ENCODE measurements around the gene CRAMP1. TPM values are rescaled to one million over a fixed set of nuclear protein-coding genes. Genes with fewer than 3 reads are reported as not detected.

CRAMP1 gene
- total and polyA plus RNA-seq, 2 donors (not counting 3 experiments of a cell fraction or from before 2014, with no cell fraction given) = 21.5 to 30.8 TPM

DNA sequence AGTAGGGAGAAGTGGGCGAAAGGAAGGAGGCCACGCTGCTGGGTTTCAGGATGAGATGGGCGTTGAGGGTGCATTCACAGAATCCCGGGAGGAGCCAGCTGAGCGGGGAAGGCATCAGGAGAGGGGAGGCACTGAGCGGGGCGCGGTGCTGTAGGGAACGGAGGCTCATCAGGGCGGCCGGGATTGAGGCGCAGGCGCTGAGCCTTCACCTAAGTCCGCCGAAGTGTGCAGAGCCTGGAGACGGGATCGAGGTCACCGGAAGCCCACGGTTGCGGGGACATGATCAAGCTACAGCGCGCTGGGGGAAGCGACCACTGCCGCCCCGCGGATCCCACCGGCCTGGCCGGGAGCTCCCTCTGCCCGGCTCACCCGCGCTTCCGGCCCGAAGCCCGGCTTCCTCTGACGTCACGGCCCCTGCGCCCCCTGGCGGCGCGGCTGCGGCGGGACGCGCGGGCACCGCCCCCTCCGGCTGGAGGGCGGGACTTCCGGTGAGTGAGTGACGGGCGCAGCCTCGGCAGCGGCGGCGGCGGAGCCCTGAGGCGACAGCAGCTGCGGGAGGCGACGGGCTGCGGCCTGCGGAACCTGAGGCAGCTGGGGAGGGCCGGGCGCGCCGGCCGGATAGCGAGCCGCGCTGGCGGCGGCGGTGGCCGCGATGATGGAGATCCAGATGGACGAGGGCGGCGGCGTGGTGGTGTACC is 93.7 kb downstream of the CRAMP1 start, which contains the start of gene MAPK8IP3:
Gene MAPK8IP3 (plus strand): TSS at position 508 of the 698 bp plus-strand sequence. CDS start 145 bp downstream, at position 653.
- no peaks in the 10 kb centered on the region for H3K27me3 ChIP-seq (ENCODE audit: control insufficient read depth in 2 of 2, insufficient read depth in 2 of 2, low read length in 2 of 2)
- intact Hi-C loops (cut with micrococcal nuclease) (loop anchor here (1.0 to 10.0 kb wide), 5 partner anchors 28 to 329 kb away; partner anchors contain the start of genes CRAMP1, IFT140, JPT2 and TELO2), dilution Hi-C loops (cut with MboI; ENCODE audit: extremely low pct_ligation_motif_present, low sequenced_read_pairs) (no loop called here)
- no peaks in the 10 kb centered on the region for H3K9me1 ChIP-seq (replicated peaks; ENCODE audit: control insufficient read depth, extremely low read depth, insufficient read depth, low read length)
- H2AFZ ChIP-seq (ENCODE audit: low read depth, low read length) = peak within 1 kb of the TSS; percentile 58
- H3K79me2 ChIP-seq (ENCODE audit: control insufficient read depth, insufficient read depth, low read length) = peaks cover 42% of the 10 kb centered on the region
- peak within 1 kb of the TSS; percentile 79 for H3K9ac ChIP-seq (replicated peaks; ENCODE audit: extremely low read depth, insufficient read depth, low read length)
- H3K4me3 ChIP-seq (replicated peaks in 1 of 3; ENCODE audit: insufficient read depth in 1 of 3, low read depth in 1 of 3, low read length in 3 of 3) = peak within 1 kb of the TSS; percentile 39 to 82 (median 60)
- CTCF ChIA-PET = interaction anchor here (0.6 to 4.2 kb wide), 28 partner anchors 10 to 285 kb away, joined by 3 to 52 read pairs (median 4); partner anchors contain the start of genes CRAMP1, EME2, IFT140 and JPT2
- H3K4me1 ChIP-seq (ENCODE audit: control insufficient read depth, extremely low read depth, insufficient read depth, low read length) = peaks cover 12% of the 10 kb centered on the region
- POLR2A ChIA-PET = interaction anchor here (0.6 to 1.8 kb wide), 4 partner anchors 8 to 163 kb away, joined by 3 to 14 read pairs (median 5); partner anchors contain the start of gene JPT2
- H3K4me2 ChIP-seq (ENCODE audit: insufficient read depth, low read length) = peak within 1 kb of the TSS; percentile 80
- no peak for TF ChIP-seq MYC (IDR thresholded peaks at IDR 0.05; ENCODE audit: low read depth, low read length)
- TF ChIP-seq JUN (IDR thresholded peaks at IDR 0.05; ENCODE audit: borderline replicate concordance, insufficient read depth, insufficient read length, low read depth) = no peak
- TF ChIP-seq FOS (IDR thresholded peaks at IDR 0.05; ENCODE audit: borderline replicate concordance, insufficient read depth, low read length) = no peak
- no peak for TF ChIP-seq GATA2 (IDR thresholded peaks at IDR 0.05; ENCODE audit: insufficient read depth, insufficient read length, low read depth, low read length)
- TF ChIP-seq, protein P1, sequence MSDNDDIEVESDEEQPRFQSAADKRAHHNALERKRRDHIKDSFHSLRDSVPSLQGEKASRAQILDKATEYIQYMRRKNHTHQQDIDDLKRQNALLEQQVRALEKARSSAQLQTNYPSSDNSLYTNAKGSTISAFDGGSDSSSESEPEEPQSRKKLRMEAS (IDR thresholded peaks at IDR 0.05; ENCODE audit: insufficient read depth, insufficient read length) = no peak
- TF ChIP-seq, protein P2, sequence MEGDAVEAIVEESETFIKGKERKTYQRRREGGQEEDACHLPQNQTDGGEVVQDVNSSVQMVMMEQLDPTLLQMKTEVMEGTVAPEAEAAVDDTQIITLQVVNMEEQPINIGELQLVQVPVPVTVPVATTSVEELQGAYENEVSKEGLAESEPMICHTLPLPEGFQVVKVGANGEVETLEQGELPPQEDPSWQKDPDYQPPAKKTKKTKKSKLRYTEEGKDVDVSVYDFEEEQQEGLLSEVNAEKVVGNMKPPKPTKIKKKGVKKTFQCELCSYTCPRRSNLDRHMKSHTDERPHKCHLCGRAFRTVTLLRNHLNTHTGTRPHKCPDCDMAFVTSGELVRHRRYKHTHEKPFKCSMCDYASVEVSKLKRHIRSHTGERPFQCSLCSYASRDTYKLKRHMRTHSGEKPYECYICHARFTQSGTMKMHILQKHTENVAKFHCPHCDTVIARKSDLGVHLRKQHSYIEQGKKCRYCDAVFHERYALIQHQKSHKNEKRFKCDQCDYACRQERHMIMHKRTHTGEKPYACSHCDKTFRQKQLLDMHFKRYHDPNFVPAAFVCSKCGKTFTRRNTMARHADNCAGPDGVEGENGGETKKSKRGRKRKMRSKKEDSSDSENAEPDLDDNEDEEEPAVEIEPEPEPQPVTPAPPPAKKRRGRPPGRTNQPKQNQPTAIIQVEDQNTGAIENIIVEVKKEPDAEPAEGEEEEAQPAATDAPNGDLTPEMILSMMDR (IDR thresholded peaks at IDR 0.05; ENCODE audit: extremely low read depth in 1 of 2, insufficient read depth in 1 of 2, low read depth in 1 of 2, low read length in 2 of 2) = peak; percentile 73 to 100
- no peak for TF ChIP-seq EZH2 (IDR thresholded peaks at IDR 0.05; ENCODE audit: borderline replicate concordance, low read depth, low read length, severe bottlenecking)
- TF ChIP-seq POLR2A (IDR thresholded peaks at IDR 0.05; ENCODE audit: low read depth, low read length) = peak; percentile 97
- TF ChIP-seq POLR2AphosphoS5 (IDR thresholded peaks at IDR 0.05; ENCODE audit: insufficient read depth, low read depth, low read length) = peak; percentile 99
- H4K20me1 ChIP-seq (replicated peaks; ENCODE audit: control insufficient read depth, extremely low read depth, insufficient read depth, low read length) = no peaks in the 10 kb centered on the region
- peaks cover 3 to 9% of the 10 kb centered on the region in 2 experiments for H3K36me3 ChIP-seq (ENCODE audit: control insufficient read depth in 2 of 2, extremely low read depth in 1 of 2, insufficient read depth in 2 of 2, low read length in 2 of 2)
- DNase-seq (ENCODE audit: low read depth, low spot score) (peak; percentile 95), FAIRE-seq (peak; percentile 94)
- no peaks in the 10 kb centered on the region for H3K9me3 ChIP-seq (replicated peaks; ENCODE audit: control insufficient read depth, insufficient read depth, low read length)
- TSS peak; percentile 65 for BruUV-seq (replicated peaks)
- peak within 1 kb of the TSS; percentile 72 for H3K27ac ChIP-seq (ENCODE audit: insufficient read depth, low read depth, low read length)
